ENCODE data around the gene ERP27. TPM values are rescaled to one million over a fixed set of nuclear protein-coding genes. Genes with fewer than 3 reads are reported as not detected.

Gene ERP27
- polyA plus RNA-seq, 10 donors, result 0.14 to 1.2 (median 0.55) TPM; not detected in 1

GRCh38 chr12:14936224-14936861 is 2.0 kb downstream of the ERP27 start:
- DNase-seq, result no peak

GRCh38 chr12:14935031-14935430 is 3.3 kb downstream of the ERP27 start:
- no peak for DNase-seq

- DNase-seq, result no peak
Measured at GRCh38 chr12:14934511-14934910, 3.8 kb downstream of the ERP27 start.

- no peak for DNase-seq
Measured at GRCh38 chr12:14931791-14932560, 6.4 kb downstream of the ERP27 start.

- no peak for DNase-seq
Measured at GRCh38 chr12:14931359-14931758, 7.0 kb downstream of the ERP27 start.

GRCh38 chr12:14930299-14930698 is 8.0 kb downstream of the ERP27 start:
- no peak for DNase-seq

- DNase-seq, result peak; percentile 30 to 83 (median 62)
Measured at GRCh38 chr12:14928931-14929330, 9.4 kb downstream of the ERP27 start.

- no peak for DNase-seq
Measured at GRCh38 chr12:14927267-14927666, 11.1 kb downstream of the ERP27 start.

- DNase-seq, result no peak
Measured at GRCh38 chr12:14924541-14924940, 13.8 kb downstream of the ERP27 start.

- no peak for DNase-seq
Measured at GRCh38 chr12:14923944-14924343, 14.4 kb downstream of the ERP27 start.

- DNase-seq, result no peak
Measured at GRCh38 chr12:14921218-14921617, 17.1 kb downstream of the ERP27 start.

- DNase-seq, result no peak
Measured at GRCh38 chr12:14920475-14921126, 17.7 kb downstream of the ERP27 start.

GRCh38 chr12:14919455-14919854 is 18.9 kb downstream of the ERP27 start:
- DNase-seq, result no peak

GRCh38 chr12:14915736-14916135 is 22.6 kb downstream of the ERP27 start:
- DNase-seq, result no peak

GRCh38 chr12:14913381-14913781 is 25.0 kb downstream of the ERP27 start:
- no peak for DNase-seq

GRCh38 chr12:14911131-14911530 is 27.2 kb downstream of the ERP27 start:
- no peak for DNase-seq

GRCh38 chr12:14910090-14910915 is 28.0 kb downstream of the ERP27 start:
- no peak for DNase-seq

- DNase-seq, result no peak
Measured at GRCh38 chr12:14907953-14908352, 30.4 kb downstream of the ERP27 start.

GRCh38 chr12:14906114-14906513 is 32.2 kb downstream of the ERP27 start:
- no peak for DNase-seq

- DNase-seq, result peak in 1 of 3 donors; percentile 63
Measured at GRCh38 chr12:14905269-14906004, 32.9 kb downstream of the ERP27 start.

- no peak for DNase-seq
Measured at GRCh38 chr12:14904854-14905253, 33.5 kb downstream of the ERP27 start.
